ENCODE results near the gene PIGQ. TPM values are rescaled to one million over a fixed set of nuclear protein-coding genes. Genes with fewer than 3 reads are reported as not detected.

Gene PIGQ
- total RNA-seq, 1 experiment from 2014 or later, result 58.0 TPM

GRCh38 chr16:549544-550263 is 20.1 kb upstream of the PIGQ start:
- no peaks in the 10 kb centered on the region for H4K20me1 ChIP-seq (ENCODE audit: control insufficient read depth, insufficient read depth, insufficient read length)
- no peaks in the 10 kb centered on the region for H3K27me3 ChIP-seq (ENCODE audit: insufficient read depth, low read length)
- no peaks in the 10 kb centered on the region for H3K9me3 ChIP-seq (ENCODE audit: control insufficient read depth, low read depth, low read length)
- no peak overlapping the region for H2AK5ac ChIP-seq (ENCODE audit: insufficient read length, low read length)
- H3K4me2 ChIP-seq (ENCODE audit: insufficient read depth, insufficient read length, low read length), result no peak overlapping the region
- no peak overlapping the region for H3K9ac ChIP-seq (ENCODE audit: extremely low read depth, insufficient read length, low read length)
- no peaks in the 10 kb centered on the region for H3K23me2 ChIP-seq (ENCODE audit: insufficient read length, low read depth, low read length, poor library complexity, severe bottlenecking)
- no peak overlapping the region for H2BK120ac ChIP-seq (ENCODE audit: low read depth, low read length, poor library complexity, severe bottlenecking)
- no peak overlapping the region for H3T11ph ChIP-seq (ENCODE audit: low read length)
- Mint-ChIP-seq H3K27me3 (ENCODE audit: low read depth) (no peaks in the 10 kb centered on the region), H3K27ac (no peak overlapping the region; a peak in 1 of 7 replicates), H3K36me3 (ENCODE audit: insufficient read depth in 1 of 3, low read depth in 3 of 3) (peaks cover 0 to 8% (median 2%) of the 10 kb centered on the region in 3 experiments; a peak in 3 of 7 replicates), H3K4me1 (no peaks in the 10 kb centered on the region), H3K9me3 (no peaks in the 10 kb centered on the region), H3K4me3 (no peak overlapping the region)
- no peak overlapping the region for H3K23ac ChIP-seq (ENCODE audit: insufficient read length, low read depth, low read length)
- H3K79me2 ChIP-seq (ENCODE audit: insufficient read depth, low read length), result no peaks in the 10 kb centered on the region
- H2BK5ac ChIP-seq (ENCODE audit: insufficient read length, low read length), result no peak overlapping the region
- H3K4me1 ChIP-seq (ENCODE audit: insufficient read depth, low read length), result no peaks in the 10 kb centered on the region
- no peak overlapping the region for H2BK15ac ChIP-seq (ENCODE audit: low read depth, low read length)
- no peak overlapping the region for H4K8ac ChIP-seq (replicated peaks; ENCODE audit: insufficient read length, low read depth, low read length)
- no peak overlapping the region for H2AFZ ChIP-seq (ENCODE audit: low read length)
- H4K5ac ChIP-seq (ENCODE audit: insufficient read length, low read depth, low read length), result no peak overlapping the region
- H3K14ac ChIP-seq (ENCODE audit: insufficient read depth, low read length), result no peak overlapping the region
- no peak overlapping the region for H2BK20ac ChIP-seq (ENCODE audit: low read depth, low read length, poor library complexity, severe bottlenecking)
- no peak overlapping the region for H4K91ac ChIP-seq (ENCODE audit: insufficient read length, low read depth, low read length)
- no peaks in the 10 kb centered on the region for H3K79me1 ChIP-seq (ENCODE audit: insufficient read depth, low read depth, low read length, poor library complexity, severe bottlenecking)
- WGBS (ENCODE audit: extremely low coverage, insufficient read length, low lambda C conversion rate), result no CpG with 5 or more reads among the region's 54 CpGs
- peak; percentile 72 for DNase-seq
- no peak overlapping the region for H3K4ac ChIP-seq (ENCODE audit: low read depth, low read length)
- H3K27ac ChIP-seq (ENCODE audit: insufficient read length, low read depth, low read length), result no peak overlapping the region
- no peak overlapping the region for H2BK12ac ChIP-seq (ENCODE audit: insufficient read length, low read depth, low read length)
- TF ChIP-seq CTCF (conservative IDR thresholded peaks at IDR 0.05), result peak; percentile 70
- no peak overlapping the region for H3K56ac ChIP-seq (ENCODE audit: insufficient read length, low read depth, low read length)
- H3K18ac ChIP-seq (ENCODE audit: insufficient read length, low read depth, low read length), result no peak overlapping the region
